A673 (cell line): Measurements from ENCODE around the gene MFSD6L. TPM values are rescaled to one million over a fixed set of nuclear protein-coding genes. Genes with fewer than 3 reads are reported as not detected.

Source experiments
- BruUV-seq: library from RNA; stranded (reverse); fragments of 400-500 nt; replicated peaks from 2 replicates; lab custom pipeline; 2021; lab: Mats Ljungman, UMichigan
- CTCF ChIA-PET: fragments of 300-600 bp; sonication (Branson Sonifier 250); formaldehyde crosslinking; loops from one replicate; lab custom pipeline; 2022; ENCODE audit warnings: antibody characterized with exemption; lab: Charles Lee
- POLR2A ChIA-PET: fragments of 300-600 bp; sonication (Branson Sonifier 250); formaldehyde crosslinking; loops from one replicate; lab custom pipeline; 2022; ENCODE audit warnings: antibody characterized with exemption; ENCODE audit not compliant: low non-redundant PET; lab: Charles Lee
- DNase-seq: peaks from one replicate; pipeline ENCODE4 v3.0.0-alpha.2; 2015; ENCODE audit warnings: low spot score
- H3K27ac ChIP-seq: fragments of 200-600 bp; sonication (generic); 2 replicates; pipeline ENCODE4 v1.5.1; 2016; ENCODE audit warnings: mixed run types, low read depth, mild to moderate bottlenecking, mixed read lengths, antibody characterized with exemption, low read length; ENCODE audit not compliant: poor library complexity, severe bottlenecking
- H3K27me3 ChIP-seq: fragments of 200-600 bp; sonication (generic); replicated peaks from 2 replicates; pipeline ENCODE4 v1.6.1; 2017; ENCODE audit warnings: mixed run types, low read depth, mild to moderate bottlenecking, mixed read lengths, antibody characterized with exemption, low read length; ENCODE audit not compliant: insufficient read depth, poor library complexity
- H3K36me3 ChIP-seq: fragments of 200-600 bp; sonication (generic); 2 replicates; pipeline ENCODE4 v1.6.1; 2016; ENCODE audit warnings: mixed run types, mild to moderate bottlenecking, mixed read lengths, antibody characterized with exemption, low read length; ENCODE audit not compliant: insufficient read depth, poor library complexity, severe bottlenecking
- H3K4me1 ChIP-seq: fragments of 200-600 bp; sonication (generic); 2 replicates; pipeline ENCODE4 v1.6.1; 2017; ENCODE audit warnings: mixed run types, mild to moderate bottlenecking, mixed read lengths, antibody characterized with exemption, low read length; ENCODE audit not compliant: insufficient read depth, poor library complexity, severe bottlenecking
- H3K4me3 ChIP-seq: fragments of 200-600 bp; sonication (generic); 2 replicates; pipeline ENCODE4 v1.5.1; 2016; ENCODE audit warnings: low read depth, mixed run types, mild to moderate bottlenecking, mixed read lengths, low read length; ENCODE audit not compliant: poor library complexity, severe bottlenecking
- H3K9me3 ChIP-seq: fragments of 200-600 bp; sonication (generic); 2 replicates; pipeline ENCODE4 v1.6.1; 2016; ENCODE audit warnings: mixed run types, low read depth, mild to moderate bottlenecking, mixed read lengths, antibody characterized with exemption, low read length; ENCODE audit not compliant: poor library complexity, severe bottlenecking
- EZH2 ChIP-seq: fragments of 200-600 bp; sonication (generic); IDR thresholded peaks from 2 replicates; pipeline ENCODE4 v1.6.1; 2017; ENCODE audit warnings: borderline replicate concordance, low read depth, mild to moderate bottlenecking, mixed read lengths, antibody characterized with exemption, low read length; ENCODE audit not compliant: poor library complexity, severe bottlenecking
- intact Hi-C: fragments of 100-400 bp; cut with micrococcal nuclease; formaldehyde crosslinking; loops from one replicate; pipeline ENCODE4 v1.10.0; 2022; ENCODE audit not compliant: unreplicated experiment
- total RNA-seq: library from RNA; stranded (reverse); gene quantifications from 2 replicates; pipeline ENCODE4 v1.2.3, GENCODE V29; 2021
- TF ChIP-seq, protein P1 (sequence below): fragments of 300-800, 200-600 bp; sonication (generic); conservative IDR thresholded peaks from 2 replicates; pipeline ENCODE4 v1.5.1; 2017; ENCODE audit warnings: low read depth, mild to moderate bottlenecking, antibody characterized with exemption, low read length, moderate library complexity, mixed read lengths

Gene MFSD6L
- total RNA-seq, 1 experiment from 2014 or later, result not detected

DNA sequence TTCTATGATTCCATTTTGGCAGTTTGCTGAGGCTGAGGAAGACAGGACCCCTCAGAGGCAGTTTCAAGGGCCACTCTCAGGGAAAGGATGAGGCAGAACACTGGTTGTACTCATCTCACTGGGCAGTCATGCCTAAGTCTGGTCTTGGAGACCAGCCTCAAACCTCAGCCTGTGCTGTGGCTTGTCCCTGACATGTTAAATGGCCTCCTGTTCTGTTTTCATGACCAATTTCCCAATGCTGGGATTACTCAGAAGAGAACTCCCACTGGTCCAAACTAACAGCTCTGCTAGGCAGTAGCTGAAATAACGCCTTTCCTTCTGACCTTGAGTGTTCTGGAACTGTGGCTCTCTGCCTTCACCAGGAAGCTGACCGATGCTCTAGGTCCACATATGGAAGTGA lies 32.4 kb downstream of the MFSD6L start:
- no TSS peak for BruUV-seq
- Histone ChIP-seq H3K27me3 (peaks cover 10% of the 10 kb centered on the region), H3K27ac (no peak overlapping the region), H3K36me3 (no peaks in the 10 kb centered on the region), H3K4me1 (no peaks in the 10 kb centered on the region), H3K4me3 (no peak overlapping the region), H3K9me3 (no peaks in the 10 kb centered on the region)
- ChIA-PET POLR2A (no interaction called here), CTCF (no interaction called here)
- intact Hi-C loops, result no loop called here
- no peak for DNase-seq
- no peak for TF ChIP-seq EZH2
- TF ChIP-seq, protein P1, sequence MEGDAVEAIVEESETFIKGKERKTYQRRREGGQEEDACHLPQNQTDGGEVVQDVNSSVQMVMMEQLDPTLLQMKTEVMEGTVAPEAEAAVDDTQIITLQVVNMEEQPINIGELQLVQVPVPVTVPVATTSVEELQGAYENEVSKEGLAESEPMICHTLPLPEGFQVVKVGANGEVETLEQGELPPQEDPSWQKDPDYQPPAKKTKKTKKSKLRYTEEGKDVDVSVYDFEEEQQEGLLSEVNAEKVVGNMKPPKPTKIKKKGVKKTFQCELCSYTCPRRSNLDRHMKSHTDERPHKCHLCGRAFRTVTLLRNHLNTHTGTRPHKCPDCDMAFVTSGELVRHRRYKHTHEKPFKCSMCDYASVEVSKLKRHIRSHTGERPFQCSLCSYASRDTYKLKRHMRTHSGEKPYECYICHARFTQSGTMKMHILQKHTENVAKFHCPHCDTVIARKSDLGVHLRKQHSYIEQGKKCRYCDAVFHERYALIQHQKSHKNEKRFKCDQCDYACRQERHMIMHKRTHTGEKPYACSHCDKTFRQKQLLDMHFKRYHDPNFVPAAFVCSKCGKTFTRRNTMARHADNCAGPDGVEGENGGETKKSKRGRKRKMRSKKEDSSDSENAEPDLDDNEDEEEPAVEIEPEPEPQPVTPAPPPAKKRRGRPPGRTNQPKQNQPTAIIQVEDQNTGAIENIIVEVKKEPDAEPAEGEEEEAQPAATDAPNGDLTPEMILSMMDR, result no peak

DNA sequence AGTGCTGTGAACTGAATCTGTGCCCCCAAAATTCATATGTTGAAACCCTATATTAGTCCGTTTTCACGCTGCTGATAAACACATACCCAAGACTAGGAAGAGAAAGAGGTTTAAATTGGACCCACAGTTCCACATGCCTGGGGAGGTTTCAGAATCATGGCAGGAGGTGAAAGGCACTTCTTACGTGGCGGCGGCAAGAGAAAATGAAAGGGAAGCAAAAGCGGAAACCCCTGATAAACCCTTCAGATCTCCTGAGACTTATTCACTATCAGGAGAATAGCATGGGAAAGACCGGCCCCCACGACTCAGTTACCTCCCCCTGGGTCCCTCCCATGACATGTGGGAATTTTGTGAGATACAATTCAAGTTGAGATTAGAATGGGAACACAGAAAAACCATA lies 37.2 kb downstream of the MFSD6L start:
- Histone ChIP-seq H3K4me3 (no peak overlapping the region), H3K27ac (no peak overlapping the region), H3K9me3 (no peaks in the 10 kb centered on the region), H3K27me3 (no peaks in the 10 kb centered on the region), H3K4me1 (no peaks in the 10 kb centered on the region), H3K36me3 (no peaks in the 10 kb centered on the region)
- POLR2A ChIA-PET, result no interaction called here
- CTCF ChIA-PET, result no interaction called here
- BruUV-seq, result no TSS peak
- TF ChIP-seq, protein P1, result no peak
- no peak for TF ChIP-seq EZH2
- DNase-seq, result no peak
- intact Hi-C loops, result no loop called here

DNA sequence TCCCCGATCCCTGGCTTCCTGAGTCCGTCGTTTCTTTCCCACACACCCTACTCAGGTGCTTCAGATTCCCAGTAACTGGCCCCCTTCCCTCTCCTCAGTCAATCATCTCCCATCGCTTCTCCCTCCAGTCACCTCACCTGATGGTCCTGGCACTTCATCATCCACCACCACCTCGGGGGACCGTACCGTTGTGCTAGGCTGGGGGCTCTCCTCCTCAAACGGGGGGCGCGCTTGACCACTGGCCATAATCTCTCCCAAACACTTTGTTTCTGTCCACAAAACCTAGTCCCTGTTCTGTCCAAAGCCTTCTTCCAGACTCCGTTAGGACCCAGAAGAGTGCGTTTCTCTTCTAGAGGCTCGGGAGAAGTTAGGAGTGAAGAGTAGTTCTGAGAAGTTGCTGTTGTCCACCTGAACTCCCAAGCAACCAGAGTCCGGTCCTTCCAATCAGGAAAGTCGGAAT lies 41.0 kb downstream of the MFSD6L start, which contains the start of gene SPDYE4:
SPDYE4 (minus strand) TSS at position 410 of the 460 bp plus-strand sequence; CDS start at position 246, 164 bp downstream.
- no peaks in the 10 kb centered on the region for H3K36me3 ChIP-seq
- H3K4me3 ChIP-seq, result no peak within 1 kb of the TSS
- H3K27ac ChIP-seq, result no peak within 1 kb of the TSS
- no TSS peak for BruUV-seq
- DNase-seq, result no peak
- H3K27me3 ChIP-seq, result no peaks in the 10 kb centered on the region
- POLR2A ChIA-PET, result no interaction called here
- intact Hi-C loops, result loop anchor here (10.0 kb wide), 1 partner anchor 767 kb away; no protein-coding TSS in a partner anchor
- no peaks in the 10 kb centered on the region for H3K4me1 ChIP-seq
- CTCF ChIA-PET, result no interaction called here
- no peaks in the 10 kb centered on the region for H3K9me3 ChIP-seq
- no peak for TF ChIP-seq EZH2
- TF ChIP-seq, protein P1, result no peak
